Activated CD4-positive, alpha-beta T cell treated with anti-CD3 and anti-CD28 coated beads, Interleukin-2, amount 10 ng/mL, durations not matched to agents 7 days and 5 days (primary cell): ENCODE results near the gene SELENOS. TPM values are rescaled to one million over a fixed set of nuclear protein-coding genes. Genes with fewer than 3 reads are reported as not detected.

ENCODE experiments used
- CTCF ChIA-PET: fragments of 350-600 bp; sonication (Branson Sonifier 250); formaldehyde crosslinking; loops from one replicate; lab custom pipeline; 2021; ENCODE audit warnings: antibody characterized with exemption; lab: Charles Lee
- POLR2A ChIA-PET: fragments of 350-600 bp; sonication (Branson Sonifier 250); formaldehyde crosslinking; loops from one replicate; lab custom pipeline; 2021; ENCODE audit warnings: antibody characterized with exemption; lab: Charles Lee
- DNase-seq: peaks from one replicate; pipeline ENCODE4 v3.0.0-alpha.2; 2020
- H3K27ac Mint-ChIP-seq: one replicate; pipeline ENCODE4 v1.8.0; 2021; ENCODE audit warnings: mild to moderate bottlenecking, moderate library complexity, mixed read lengths
- H3K27me3 Mint-ChIP-seq: one replicate; pipeline ENCODE4 v1.8.0; 2021; ENCODE audit warnings: mixed read lengths
- H3K36me3 Mint-ChIP-seq: one replicate; pipeline ENCODE4 v1.8.0; 2021; ENCODE audit warnings: low read depth, mixed read lengths
- H3K4me1 Mint-ChIP-seq: one replicate; pipeline ENCODE4 v1.8.0; 2021; ENCODE audit warnings: mixed read lengths
- H3K4me3 Mint-ChIP-seq: one replicate; pipeline ENCODE4 v1.8.0; 2021; ENCODE audit warnings: mild to moderate bottlenecking, moderate library complexity, mixed read lengths
- H3K9me3 Mint-ChIP-seq: one replicate; pipeline ENCODE4 v1.8.0; 2021; ENCODE audit warnings: mixed read lengths
- total RNA-seq, 2 experiments: library from RNA; stranded (reverse); gene quantifications; one replicate each; pipeline ENCODE4 v1.2.3, GENCODE V29; 2021

The SELENOS gene
- total RNA-seq, 2 experiments from 2014 or later = 29.1 to 29.7 TPM

GRCh38 chr15:101318147-101318819, 41.0 kb upstream of the SELENOS start:
- no peak overlapping the region for H3K4me3 Mint-ChIP-seq
- ChIA-PET POLR2A (no interaction called here), CTCF (interaction anchor here (0.7 to 4.3 kb wide), 7 partner anchors 9 to 319 kb away, joined by 3 to 28 read pairs (median 3); partner anchors contain the start of gene SNRPA1)
- H3K36me3 Mint-ChIP-seq = no peaks in the 10 kb centered on the region
- no peaks in the 10 kb centered on the region for H3K9me3 Mint-ChIP-seq
- H3K27ac Mint-ChIP-seq = no peak overlapping the region
- peaks cover 20% of the 10 kb centered on the region for H3K4me1 Mint-ChIP-seq
- no peak for DNase-seq
- H3K27me3 Mint-ChIP-seq = no peaks in the 10 kb centered on the region

- Mint-ChIP-seq H3K27ac (no peak overlapping the region), H3K4me1 (peaks cover 20% of the 10 kb centered on the region), H3K36me3 (no peaks in the 10 kb centered on the region), H3K27me3 (no peaks in the 10 kb centered on the region), H3K4me3 (no peak overlapping the region), H3K9me3 (no peaks in the 10 kb centered on the region)
- CTCF ChIA-PET = interaction anchor here (0.7 to 4.3 kb wide), 4 partner anchors 11 to 140 kb away, joined by 3 to 28 read pairs (median 5); no protein-coding TSS in a partner anchor
- DNase-seq = no peak
- POLR2A ChIA-PET = interaction anchor here (0.6 kb wide), 1 partner anchor 1290 kb away, joined by 3 read pairs; no protein-coding TSS in a partner anchor
Measured at GRCh38 chr15:101317336-101317872, 40.1 kb upstream of the SELENOS start.

GRCh38 chr15:101316529-101316928, 39.2 kb upstream of the SELENOS start:
- no peak overlapping the region for H3K27ac Mint-ChIP-seq
- POLR2A ChIA-PET = no interaction called here
- H3K4me3 Mint-ChIP-seq = no peak overlapping the region
- DNase-seq = no peak
- CTCF ChIA-PET = interaction anchor here (0.7 to 1.0 kb wide), 4 partner anchors 12 to 185 kb away, joined by 3 to 4 read pairs (median 3); no protein-coding TSS in a partner anchor
- no peaks in the 10 kb centered on the region for H3K27me3 Mint-ChIP-seq
- H3K4me1 Mint-ChIP-seq = peaks cover 18% of the 10 kb centered on the region
- no peaks in the 10 kb centered on the region for H3K9me3 Mint-ChIP-seq
- H3K36me3 Mint-ChIP-seq = no peaks in the 10 kb centered on the region

GRCh38 chr15:101315736-101316135, 38.5 kb upstream of the SELENOS start:
- Mint-ChIP-seq H3K36me3 (no peaks in the 10 kb centered on the region), H3K4me3 (no peak overlapping the region), H3K27ac (no peak overlapping the region), H3K4me1 (peaks cover 10% of the 10 kb centered on the region), H3K27me3 (no peaks in the 10 kb centered on the region), H3K9me3 (no peaks in the 10 kb centered on the region)
- POLR2A ChIA-PET = no interaction called here
- no peak for DNase-seq
- CTCF ChIA-PET = interaction anchor here (1.0 kb wide), 1 partner anchor 186 kb away, joined by 3 read pairs; no protein-coding TSS in a partner anchor

GRCh38 chr15:101314336-101315125, 37.2 kb upstream of the SELENOS start:
- ChIA-PET POLR2A (no interaction called here), CTCF (no interaction called here)
- no peaks in the 10 kb centered on the region for H3K27me3 Mint-ChIP-seq
- no peaks in the 10 kb centered on the region for H3K36me3 Mint-ChIP-seq
- H3K27ac Mint-ChIP-seq = no peak overlapping the region
- no peaks in the 10 kb centered on the region for H3K4me1 Mint-ChIP-seq
- no peaks in the 10 kb centered on the region for H3K9me3 Mint-ChIP-seq
- no peak overlapping the region for H3K4me3 Mint-ChIP-seq
- DNase-seq = no peak

GRCh38 chr15:101313041-101313761, 35.9 kb upstream of the SELENOS start:
- CTCF ChIA-PET = no interaction called here
- no peaks in the 10 kb centered on the region for H3K36me3 Mint-ChIP-seq
- DNase-seq = no peak
- POLR2A ChIA-PET = no interaction called here
- H3K4me3 Mint-ChIP-seq = no peak overlapping the region
- H3K4me1 Mint-ChIP-seq = no peaks in the 10 kb centered on the region
- no peak overlapping the region for H3K27ac Mint-ChIP-seq
- H3K9me3 Mint-ChIP-seq = no peaks in the 10 kb centered on the region
- H3K27me3 Mint-ChIP-seq = no peaks in the 10 kb centered on the region

- no peaks in the 10 kb centered on the region for H3K36me3 Mint-ChIP-seq
- H3K27ac Mint-ChIP-seq = no peak overlapping the region
- no peak for DNase-seq
- no peak overlapping the region for H3K4me3 Mint-ChIP-seq
- H3K4me1 Mint-ChIP-seq = no peaks in the 10 kb centered on the region
- ChIA-PET POLR2A (no interaction called here), CTCF (interaction anchor here (0.6 to 1.3 kb wide), 3 partner anchors 10 to 312 kb away, joined by 3 read pairs; no protein-coding TSS in a partner anchor)
- H3K27me3 Mint-ChIP-seq = no peaks in the 10 kb centered on the region
- H3K9me3 Mint-ChIP-seq = no peaks in the 10 kb centered on the region
Measured at GRCh38 chr15:101310508-101310907, 33.2 kb upstream of the SELENOS start.

- no peaks in the 10 kb centered on the region for H3K27me3 Mint-ChIP-seq
- H3K36me3 Mint-ChIP-seq = no peaks in the 10 kb centered on the region
- no peak overlapping the region for H3K4me3 Mint-ChIP-seq
- H3K4me1 Mint-ChIP-seq = no peaks in the 10 kb centered on the region
- H3K9me3 Mint-ChIP-seq = no peaks in the 10 kb centered on the region
- CTCF ChIA-PET = interaction anchor here (0.7 to 1.3 kb wide), 2 partner anchors 10 to 28 kb away, joined by 3 read pairs; no protein-coding TSS in a partner anchor
- DNase-seq = no peak
- POLR2A ChIA-PET = no interaction called here
- H3K27ac Mint-ChIP-seq = no peak overlapping the region
Measured at GRCh38 chr15:101310161-101310480, 32.8 kb upstream of the SELENOS start.

- POLR2A ChIA-PET = no interaction called here
- CTCF ChIA-PET = interaction anchor here (0.7 to 5.6 kb wide), 4 partner anchors 10 to 27 kb away, joined by 3 to 28 read pairs (median 3); no protein-coding TSS in a partner anchor
- no peak for DNase-seq
- H3K27ac Mint-ChIP-seq = no peak overlapping the region
- no peak overlapping the region for H3K4me3 Mint-ChIP-seq
- H3K4me1 Mint-ChIP-seq = no peaks in the 10 kb centered on the region
- no peaks in the 10 kb centered on the region for H3K27me3 Mint-ChIP-seq
- H3K36me3 Mint-ChIP-seq = no peaks in the 10 kb centered on the region
- H3K9me3 Mint-ChIP-seq = no peaks in the 10 kb centered on the region
Measured at GRCh38 chr15:101309436-101310160, 32.3 kb upstream of the SELENOS start.

- H3K36me3 Mint-ChIP-seq = no peaks in the 10 kb centered on the region
- no peak overlapping the region for H3K27ac Mint-ChIP-seq
- H3K4me1 Mint-ChIP-seq = no peaks in the 10 kb centered on the region
- ChIA-PET POLR2A (no interaction called here), CTCF (interaction anchor here (0.6 to 5.6 kb wide), 3 partner anchors 10 to 15 kb away, joined by 3 to 28 read pairs (median 3); no protein-coding TSS in a partner anchor)
- no peak for DNase-seq
- no peak overlapping the region for H3K4me3 Mint-ChIP-seq
- no peaks in the 10 kb centered on the region for H3K27me3 Mint-ChIP-seq
- H3K9me3 Mint-ChIP-seq = no peaks in the 10 kb centered on the region
Measured at GRCh38 chr15:101308604-101309435, 31.5 kb upstream of the SELENOS start.

- Mint-ChIP-seq H3K4me1 (no peaks in the 10 kb centered on the region), H3K9me3 (no peaks in the 10 kb centered on the region), H3K36me3 (no peaks in the 10 kb centered on the region), H3K4me3 (no peak overlapping the region), H3K27me3 (no peaks in the 10 kb centered on the region), H3K27ac (no peak overlapping the region)
- POLR2A ChIA-PET = no interaction called here
- DNase-seq = no peak
- CTCF ChIA-PET = interaction anchor here (0.6 to 5.6 kb wide), 5 partner anchors 10 to 204 kb away, joined by 3 to 28 read pairs (median 3); no protein-coding TSS in a partner anchor
Measured at GRCh38 chr15:101307897-101308603, 30.8 kb upstream of the SELENOS start.
